Measurements from ENCODE around the gene HOXD9.

HOXD9 gene

GRCh38 chr2:176094349-176094748 is 28.2 kb upstream of the HOXD9 start:
- H3K9ac ChIP-seq (ENCODE audit: low read depth, low read length, poor library complexity, severe bottlenecking): no peak overlapping the region
- no peaks in the 10 kb centered on the region for H3K27me3 ChIP-seq (ENCODE audit: insufficient read depth, low read length, poor library complexity, severe bottlenecking)
- no peaks in the 10 kb centered on the region for H3F3A ChIP-seq (ENCODE audit: low read depth)
- no peaks in the 10 kb centered on the region for H4K20me1 ChIP-seq (ENCODE audit: insufficient read depth, low read length, poor library complexity, severe bottlenecking)
- no peak overlapping the region for H3K4me2 ChIP-seq (ENCODE audit: low read depth, low read length, poor library complexity, severe bottlenecking)
- H3K9me3 ChIP-seq (ENCODE audit: insufficient read depth, low read depth, low read length): no peaks in the 10 kb centered on the region
- H2AFZ ChIP-seq (ENCODE audit: low read length): no peak overlapping the region
- H3K9me2 ChIP-seq (replicated peaks; ENCODE audit: low read depth, low read length): no peaks in the 10 kb centered on the region
- no peaks in the 10 kb centered on the region for H3K36me3 ChIP-seq (ENCODE audit: insufficient read depth, low read length)
- no peak overlapping the region for H3K4me3 ChIP-seq (ENCODE audit: low read length, poor library complexity, severe bottlenecking)
- peaks cover 17% of the 10 kb centered on the region for H3K4me1 ChIP-seq (ENCODE audit: insufficient read depth, low read length, poor library complexity, severe bottlenecking)
- no peaks in the 10 kb centered on the region for H3K79me2 ChIP-seq (ENCODE audit: insufficient read depth, low read length)
- TF ChIP-seq CTCF (conservative IDR thresholded peaks at IDR 0.05; ENCODE audit: low read length) (no peak), EZH2phosphoT487 (IDR thresholded peaks at IDR 0.05; ENCODE audit: borderline replicate concordance) (no peak)

- Histone ChIP-seq H2AFZ (ENCODE audit: low read length) (no peak overlapping the region; the same call in 1 of the 2 replicates), H3K4me1 (ENCODE audit: insufficient read depth, low read length, poor library complexity, severe bottlenecking) (peaks cover 17% of the 10 kb centered on the region), H3K9me3 (ENCODE audit: insufficient read depth, low read depth, low read length) (no peaks in the 10 kb centered on the region), H3K4me3 (ENCODE audit: low read length, poor library complexity, severe bottlenecking) (no peak overlapping the region), H3F3A (ENCODE audit: low read depth) (no peaks in the 10 kb centered on the region), H4K20me1 (ENCODE audit: insufficient read depth, low read length, poor library complexity, severe bottlenecking) (no peaks in the 10 kb centered on the region), H3K9ac (ENCODE audit: low read depth, low read length, poor library complexity, severe bottlenecking) (no peak overlapping the region), H3K27me3 (ENCODE audit: insufficient read depth, low read length, poor library complexity, severe bottlenecking) (no peaks in the 10 kb centered on the region), H3K36me3 (ENCODE audit: insufficient read depth, low read length) (no peaks in the 10 kb centered on the region), H3K4me2 (ENCODE audit: low read depth, low read length, poor library complexity, severe bottlenecking) (peak overlapping the region; percentile 96), H3K79me2 (ENCODE audit: insufficient read depth, low read length) (no peaks in the 10 kb centered on the region), H3K9me2 (replicated peaks; ENCODE audit: low read depth, low read length) (no peaks in the 10 kb centered on the region)
- TF ChIP-seq CTCF (conservative IDR thresholded peaks at IDR 0.05; ENCODE audit: low read length) (no peak), EZH2phosphoT487 (IDR thresholded peaks at IDR 0.05; ENCODE audit: borderline replicate concordance) (no peak)
Measured at GRCh38 chr2:176095421-176095820, 27.1 kb upstream of the HOXD9 start.

DNA sequence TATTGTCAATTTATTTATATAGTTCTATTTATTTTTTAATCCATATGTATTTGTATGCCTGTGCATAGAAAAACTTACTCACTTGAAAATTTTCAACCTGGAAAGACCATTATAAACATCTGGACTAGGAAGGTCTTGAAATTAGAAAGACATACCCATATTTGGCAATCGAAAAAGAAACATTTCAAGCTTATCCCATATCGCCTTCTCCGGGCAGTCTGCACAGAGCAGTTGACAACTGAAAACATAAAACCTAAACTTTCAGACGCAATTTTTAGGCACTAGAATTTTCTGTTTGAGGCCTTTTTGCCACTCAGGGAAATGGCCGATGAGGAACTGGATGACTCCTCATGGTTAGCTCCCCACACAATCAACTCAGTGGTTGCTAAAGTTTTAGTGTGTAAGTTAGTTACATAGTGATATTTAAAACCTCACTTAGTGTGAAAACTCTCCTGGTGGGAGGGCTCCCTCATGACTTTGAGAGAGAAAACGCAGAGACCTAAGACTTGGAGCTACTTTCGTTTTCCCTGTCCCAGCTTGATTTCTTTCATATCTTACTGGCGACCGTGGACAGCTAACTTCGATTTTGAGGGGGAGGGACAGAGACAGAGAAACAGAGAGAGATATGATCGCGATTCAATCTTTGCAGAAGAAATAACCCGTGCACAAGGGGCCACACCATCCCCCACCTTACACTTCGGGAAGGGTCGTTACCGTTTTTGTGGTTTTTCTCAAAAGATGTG is 26.1 kb upstream of the HOXD9 start:
- peaks cover 17% of the 10 kb centered on the region for H3K4me1 ChIP-seq (ENCODE audit: insufficient read depth, low read length, poor library complexity, severe bottlenecking)
- TF ChIP-seq CTCF (conservative IDR thresholded peaks at IDR 0.05; ENCODE audit: low read length) (no peak), EZH2phosphoT487 (IDR thresholded peaks at IDR 0.05; ENCODE audit: borderline replicate concordance) (no peak)
- H3K79me2 ChIP-seq (ENCODE audit: insufficient read depth, low read length): no peaks in the 10 kb centered on the region
- peak overlapping the region; percentile 83 for H3K4me3 ChIP-seq (ENCODE audit: low read length, poor library complexity, severe bottlenecking)
- H4K20me1 ChIP-seq (ENCODE audit: insufficient read depth, low read length, poor library complexity, severe bottlenecking): no peaks in the 10 kb centered on the region
- H3K9me2 ChIP-seq (replicated peaks; ENCODE audit: low read depth, low read length): no peaks in the 10 kb centered on the region
- peak overlapping the region; percentile 96 for H3K4me2 ChIP-seq (ENCODE audit: low read depth, low read length, poor library complexity, severe bottlenecking)
- peak overlapping the region; percentile 90 for H2AFZ ChIP-seq (ENCODE audit: low read length)
- no peaks in the 10 kb centered on the region for H3K9me3 ChIP-seq (ENCODE audit: insufficient read depth, low read depth, low read length)
- no peaks in the 10 kb centered on the region for H3K36me3 ChIP-seq (ENCODE audit: insufficient read depth, low read length)
- H3K9ac ChIP-seq (ENCODE audit: low read depth, low read length, poor library complexity, severe bottlenecking): peak overlapping the region; percentile 90
- H3F3A ChIP-seq (ENCODE audit: low read depth): no peaks in the 10 kb centered on the region
- no peaks in the 10 kb centered on the region for H3K27me3 ChIP-seq (ENCODE audit: insufficient read depth, low read length, poor library complexity, severe bottlenecking)

Measured in Loucy (cell line).